ENCODE results near the gene CFAP99. TPM values are rescaled to one million over a fixed set of nuclear protein-coding genes. Genes with fewer than 3 reads are reported as not detected.

Gene CFAP99
- total RNA-seq, 4 donors from 2014 or later, result 0.32 to 0.60 TPM; not detected in 2

GRCh38 chr4:2385516-2385915 lies 33.2 kb upstream of the CFAP99 start:
- ATAC-seq (ENCODE audit: low FRiP score), result no peak
- TF ChIP-seq CTCF (IDR thresholded peaks at IDR 0.05), result no peak
- DNase-seq (ENCODE audit: low spot score), result no peak

GRCh38 chr4:2386717-2387116 lies 32.0 kb upstream of the CFAP99 start:
- no peak for DNase-seq (ENCODE audit: low spot score)
- no peak for ATAC-seq (ENCODE audit: low FRiP score)
- TF ChIP-seq CTCF (IDR thresholded peaks at IDR 0.05), result no peak

GRCh38 chr4:2387218-2387617 lies 31.5 kb upstream of the CFAP99 start:
- TF ChIP-seq CTCF (IDR thresholded peaks at IDR 0.05), result no peak
- no peak for DNase-seq (ENCODE audit: low spot score)
- ATAC-seq (ENCODE audit: low FRiP score), result no peak

GRCh38 chr4:2387829-2388228 lies 30.9 kb upstream of the CFAP99 start:
- DNase-seq (ENCODE audit: low spot score), result no peak
- TF ChIP-seq CTCF (IDR thresholded peaks at IDR 0.05), result no peak
- ATAC-seq (ENCODE audit: low FRiP score), result no peak

GRCh38 chr4:2388429-2389182 lies 30.1 kb upstream of the CFAP99 start:
- TF ChIP-seq CTCF (IDR thresholded peaks at IDR 0.05), result no peak
- DNase-seq (ENCODE audit: low spot score), result no peak
- no peak for ATAC-seq (ENCODE audit: low FRiP score)

- ATAC-seq (ENCODE audit: low FRiP score) (no peak), DNase-seq (ENCODE audit: low spot score) (no peak)
- TF ChIP-seq CTCF (IDR thresholded peaks at IDR 0.05), result no peak
Observed at GRCh38 chr4:2389691-2390090, 29.1 kb upstream of the CFAP99 start.

- TF ChIP-seq CTCF (IDR thresholded peaks at IDR 0.05), result no peak
- no peak for ATAC-seq (ENCODE audit: low FRiP score)
Observed at GRCh38 chr4:2390146-2390545, 28.6 kb upstream of the CFAP99 start.

More at GRCh38 chr4:2390146-2390545, 28.6 kb upstream of the CFAP99 start:
- no peak for DNase-seq (ENCODE audit: low spot score)
